Loucy (cell line): Measurements from ENCODE around the gene ACE.

Experiments used
- H2AFZ ChIP-seq: fragments of 200-600 bp; sonication (generic); 2 replicates; pipeline ENCODE4 v1.6.0; 2016; ENCODE audit warnings: antibody characterized with exemption, mild to moderate bottlenecking, low read length, moderate library complexity
- H3F3A ChIP-seq: fragments of 200-600 bp; 2 replicates; pipeline ENCODE4 v1.6.0; 2016; ENCODE audit warnings: antibody characterized with exemption, low read depth, mild to moderate bottlenecking
- H3K27me3 ChIP-seq: fragments of 200-600 bp; sonication (generic); 2 replicates; pipeline ENCODE4 v1.6.1; 2014; ENCODE audit warnings: low read length, mild to moderate bottlenecking; ENCODE audit not compliant: insufficient read depth, poor library complexity, severe bottlenecking
- H3K36me3 ChIP-seq: fragments of 200-600 bp; sonication (generic); 2 replicates; pipeline ENCODE4 v1.6.1; 2016; ENCODE audit warnings: low read length; ENCODE audit not compliant: insufficient read depth
- H3K4me1 ChIP-seq: fragments of 200-600 bp; sonication (generic); 2 replicates; pipeline ENCODE4 v1.5.1; 2014; ENCODE audit warnings: low read length, mild to moderate bottlenecking; ENCODE audit not compliant: insufficient read depth, poor library complexity, severe bottlenecking
- H3K4me2 ChIP-seq: fragments of 200-600 bp; sonication (generic); 2 replicates; pipeline ENCODE4 v1.6.0; 2014; ENCODE audit warnings: antibody characterized with exemption, low read length, low read depth, mild to moderate bottlenecking; ENCODE audit not compliant: poor library complexity, severe bottlenecking
- H3K4me3 ChIP-seq: fragments of 200-600 bp; sonication (generic); 2 replicates; pipeline ENCODE4 v1.5.1; 2014; ENCODE audit warnings: low read length, mild to moderate bottlenecking, mixed read lengths; ENCODE audit not compliant: poor library complexity, severe bottlenecking
- H3K79me2 ChIP-seq: fragments of 200-600 bp; sonication (generic); 2 replicates; pipeline ENCODE4 v1.6.1; 2014; ENCODE audit warnings: low read length; ENCODE audit not compliant: insufficient read depth
- H3K9ac ChIP-seq: fragments of 200-600 bp; sonication (generic); 2 replicates; pipeline ENCODE4 v1.6.0; 2014; ENCODE audit warnings: mild to moderate bottlenecking, low read depth, low read length, moderate library complexity; ENCODE audit not compliant: poor library complexity, severe bottlenecking
- H3K9me2 ChIP-seq: fragments of 200-600 bp; sonication (generic); replicated peaks from 2 replicates; pipeline ENCODE4 v1.6.1; 2016; ENCODE audit warnings: low read depth, low read length, mixed read lengths
- H3K9me3 ChIP-seq: fragments of 200-600 bp; sonication (generic); 2 replicates; pipeline ENCODE4 v1.6.1; 2014; ENCODE audit warnings: mild to moderate bottlenecking, antibody characterized with exemption, low read length, low read depth; ENCODE audit not compliant: insufficient read depth
- H4K20me1 ChIP-seq: fragments of 200-600 bp; sonication (generic); 2 replicates; pipeline ENCODE4 v1.6.0; 2014; ENCODE audit warnings: antibody characterized with exemption, low read length, mild to moderate bottlenecking; ENCODE audit not compliant: insufficient read depth, poor library complexity, severe bottlenecking
- EZH2phosphoT487 ChIP-seq: fragments of 200-600 bp; IDR thresholded peaks from 2 replicates; pipeline ENCODE4 v1.6.1; 2018; ENCODE audit warnings: antibody characterized with exemption, mild to moderate bottlenecking, moderate library complexity, borderline replicate concordance
- TF ChIP-seq, protein P1 (sequence below): fragments of 200-600 bp; sonication (generic); conservative IDR thresholded peaks from 2 replicates; pipeline ENCODE4 v1.5.1; 2014; ENCODE audit warnings: mild to moderate bottlenecking, antibody characterized with exemption, low read length

The ACE gene

DNA sequence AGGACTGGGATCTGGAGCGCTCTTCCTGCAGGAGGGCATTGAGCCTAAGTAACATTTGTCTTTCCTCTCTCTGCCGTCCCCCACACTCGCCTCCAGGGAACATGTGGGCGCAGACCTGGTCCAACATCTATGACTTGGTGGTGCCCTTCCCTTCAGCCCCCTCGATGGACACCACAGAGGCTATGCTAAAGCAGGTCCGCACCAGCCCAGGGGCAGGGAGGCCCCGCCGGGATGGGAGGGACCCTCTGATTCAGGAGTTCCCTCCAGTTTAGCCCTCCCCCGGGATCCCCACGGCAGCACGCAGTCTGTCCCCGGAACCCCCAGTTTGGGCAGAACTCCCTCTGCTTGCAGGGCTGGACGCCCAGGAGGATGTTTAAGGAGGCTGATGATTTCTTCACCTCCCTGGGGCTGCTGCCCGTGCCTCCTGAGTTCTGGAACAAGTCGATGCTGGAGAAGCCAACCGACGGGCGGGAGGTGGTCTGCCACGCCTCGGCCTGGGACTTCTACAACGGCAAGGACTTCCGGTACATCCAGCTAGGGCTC lies 14.1 kb downstream of the ACE start:
- Histone ChIP-seq H3K9ac (no peak overlapping the region), H3K4me2 (no peak overlapping the region), H3K9me2 (no peaks in the 10 kb centered on the region), H3F3A (no peaks in the 10 kb centered on the region), H3K79me2 (no peaks in the 10 kb centered on the region), H3K4me1 (no peaks in the 10 kb centered on the region), H3K36me3 (no peaks in the 10 kb centered on the region), H4K20me1 (no peaks in the 10 kb centered on the region), H2AFZ (no peak overlapping the region), H3K4me3 (no peak overlapping the region), H3K9me3 (no peaks in the 10 kb centered on the region), H3K27me3 (no peaks in the 10 kb centered on the region)
- no peak for TF ChIP-seq EZH2phosphoT487
- TF ChIP-seq, protein P1, sequence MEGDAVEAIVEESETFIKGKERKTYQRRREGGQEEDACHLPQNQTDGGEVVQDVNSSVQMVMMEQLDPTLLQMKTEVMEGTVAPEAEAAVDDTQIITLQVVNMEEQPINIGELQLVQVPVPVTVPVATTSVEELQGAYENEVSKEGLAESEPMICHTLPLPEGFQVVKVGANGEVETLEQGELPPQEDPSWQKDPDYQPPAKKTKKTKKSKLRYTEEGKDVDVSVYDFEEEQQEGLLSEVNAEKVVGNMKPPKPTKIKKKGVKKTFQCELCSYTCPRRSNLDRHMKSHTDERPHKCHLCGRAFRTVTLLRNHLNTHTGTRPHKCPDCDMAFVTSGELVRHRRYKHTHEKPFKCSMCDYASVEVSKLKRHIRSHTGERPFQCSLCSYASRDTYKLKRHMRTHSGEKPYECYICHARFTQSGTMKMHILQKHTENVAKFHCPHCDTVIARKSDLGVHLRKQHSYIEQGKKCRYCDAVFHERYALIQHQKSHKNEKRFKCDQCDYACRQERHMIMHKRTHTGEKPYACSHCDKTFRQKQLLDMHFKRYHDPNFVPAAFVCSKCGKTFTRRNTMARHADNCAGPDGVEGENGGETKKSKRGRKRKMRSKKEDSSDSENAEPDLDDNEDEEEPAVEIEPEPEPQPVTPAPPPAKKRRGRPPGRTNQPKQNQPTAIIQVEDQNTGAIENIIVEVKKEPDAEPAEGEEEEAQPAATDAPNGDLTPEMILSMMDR, result no peak

DNA sequence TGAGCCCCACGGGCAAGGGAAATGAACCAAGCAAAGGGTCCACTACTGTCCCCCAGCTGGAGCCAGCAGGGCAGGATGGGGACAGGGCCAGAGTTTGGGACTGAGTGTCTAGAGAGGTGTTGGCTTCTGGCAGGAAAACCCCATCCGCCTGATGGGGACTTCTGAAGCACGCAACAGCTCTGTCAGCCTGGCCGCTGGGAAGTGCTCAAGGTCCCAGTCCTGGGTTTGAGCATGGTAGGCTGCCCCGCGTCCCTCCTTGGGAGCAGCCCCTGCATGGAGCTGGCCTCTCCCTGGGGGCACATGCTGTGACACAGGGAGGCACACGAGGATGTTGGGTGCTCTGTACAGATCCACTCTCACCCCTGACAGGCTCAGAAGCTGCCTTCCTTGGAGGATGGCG lies 14.6 kb downstream of the ACE start:
- TF ChIP-seq EZH2phosphoT487, result no peak
- TF ChIP-seq, protein P1, result no peak
- Histone ChIP-seq H2AFZ (no peak overlapping the region), H4K20me1 (no peaks in the 10 kb centered on the region), H3K9ac (no peak overlapping the region), H3K4me3 (no peak overlapping the region), H3K36me3 (no peaks in the 10 kb centered on the region), H3F3A (no peaks in the 10 kb centered on the region), H3K9me2 (no peaks in the 10 kb centered on the region), H3K4me1 (no peaks in the 10 kb centered on the region), H3K4me2 (no peak overlapping the region), H3K9me3 (no peaks in the 10 kb centered on the region), H3K79me2 (no peaks in the 10 kb centered on the region), H3K27me3 (no peaks in the 10 kb centered on the region)

DNA sequence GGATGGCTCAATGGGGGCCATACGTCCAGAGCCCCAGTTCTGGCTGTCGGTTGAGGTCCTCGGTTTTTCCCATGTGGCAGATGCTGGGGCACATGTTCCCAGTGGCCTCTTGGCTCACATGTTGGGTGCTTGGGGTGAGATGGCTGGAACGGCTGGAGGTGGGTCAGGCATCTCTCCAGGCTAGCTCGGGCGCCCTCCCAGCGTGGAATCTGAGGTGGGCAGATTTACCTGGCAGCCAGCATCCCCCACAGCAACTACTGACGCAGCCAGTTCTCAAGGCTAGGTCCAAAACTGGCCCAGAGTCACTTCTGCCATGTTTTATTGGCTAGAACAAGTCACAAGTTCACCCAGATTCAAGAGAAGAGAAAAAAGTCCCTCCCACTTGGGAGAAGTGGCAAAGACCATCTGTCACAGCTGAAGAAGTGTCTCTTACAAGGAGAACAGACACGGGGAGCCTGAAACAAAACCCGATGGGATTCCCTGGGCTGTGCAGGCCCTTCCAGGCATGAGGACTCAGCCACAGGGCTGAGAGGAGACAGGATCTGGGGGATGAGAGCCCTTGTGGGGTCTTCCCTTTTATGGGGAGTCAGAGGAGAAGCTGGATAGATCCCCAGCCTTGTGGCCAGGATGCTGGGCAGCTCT lies 15.2 kb downstream of the ACE start:
- Histone ChIP-seq H3K4me2 (no peak overlapping the region), H3K9me2 (no peaks in the 10 kb centered on the region), H2AFZ (no peak overlapping the region), H3K79me2 (no peaks in the 10 kb centered on the region), H3K4me3 (no peak overlapping the region), H3K4me1 (no peaks in the 10 kb centered on the region), H3F3A (no peaks in the 10 kb centered on the region), H3K9ac (no peak overlapping the region), H3K9me3 (no peaks in the 10 kb centered on the region), H3K27me3 (no peaks in the 10 kb centered on the region), H4K20me1 (no peaks in the 10 kb centered on the region), H3K36me3 (no peaks in the 10 kb centered on the region)
- no peak for TF ChIP-seq EZH2phosphoT487
- TF ChIP-seq, protein P1, result no peak
